Anterior cingulate cortex (tissue), 58 donors: ENCODE data around the gene PRTG.
"Not testable (repeated sequence)": the region's sequence is repeated elsewhere in the genome, so short reads cannot be mapped to it uniquely, and the experiment has no call there.

Source experiments
- DNase-seq, 58 donors: peaks; one replicate each; lab custom pipeline; 2025; lab: John Stamatoyannopoulos, UW

Gene PRTG

GRCh38 chr15:55743729-55744655, 1.0 kb upstream of the PRTG start:
- peak in 1 of 58 donors; percentile 0 for DNase-seq

- peak in 20 of 58 donors; percentile 3 to 53 (median 25) for DNase-seq
Observed at GRCh38 chr15:55742498-55742926, 440 bp downstream of the PRTG start.

- peak in 6 of 58 donors; percentile 2 to 16 (median 6) for DNase-seq
Observed at GRCh38 chr15:55741833-55742497, 987 bp downstream of the PRTG start.

GRCh38 chr15:55740981-55741832, 1.7 kb downstream of the PRTG start:
- DNase-seq: peak in 1 of 58 donors; percentile 0

GRCh38 chr15:55740359-55740878, 2.5 kb downstream of the PRTG start:
- no peak for DNase-seq

- DNase-seq: no peak
Observed at GRCh38 chr15:55739641-55740040, 3.3 kb downstream of the PRTG start.

GRCh38 chr15:55738715-55739114, 4.2 kb downstream of the PRTG start:
- no peak for DNase-seq

- no peak for DNase-seq
Observed at GRCh38 chr15:55737373-55737772, 5.6 kb downstream of the PRTG start.

- DNase-seq: no peak
Observed at GRCh38 chr15:55736756-55737155, 6.2 kb downstream of the PRTG start.

GRCh38 chr15:55734641-55735040, 8.3 kb downstream of the PRTG start:
- no peak for DNase-seq

GRCh38 chr15:55733461-55733860, 9.5 kb downstream of the PRTG start:
- not testable (repeated sequence) for DNase-seq

- no peak for DNase-seq
Observed at GRCh38 chr15:55721554-55722185, 21.3 kb downstream of the PRTG start.

- DNase-seq: no peak
Observed at GRCh38 chr15:55715355-55716076, 27.4 kb downstream of the PRTG start.

GRCh38 chr15:55714064-55714463, 28.9 kb downstream of the PRTG start:
- DNase-seq: no peak

- DNase-seq: no peak
Observed at GRCh38 chr15:55712363-55712762, 30.6 kb downstream of the PRTG start.

GRCh38 chr15:55710286-55710685, 32.7 kb downstream of the PRTG start:
- DNase-seq: no peak

- DNase-seq: no peak
Observed at GRCh38 chr15:55709458-55709857, 33.5 kb downstream of the PRTG start.

GRCh38 chr15:55708720-55709119, 34.2 kb downstream of the PRTG start:
- no peak for DNase-seq

GRCh38 chr15:55707951-55708350, 35.0 kb downstream of the PRTG start:
- no peak for DNase-seq
